Kidney capillary endothelial cell (primary cell): ENCODE results near the gene IST1.

Experiments used
- DNase-seq: peaks from one replicate; pipeline ENCODE4 v3.0.0-alpha.2; 2018; ENCODE audit warnings: low spot score

Gene IST1

DNA sequence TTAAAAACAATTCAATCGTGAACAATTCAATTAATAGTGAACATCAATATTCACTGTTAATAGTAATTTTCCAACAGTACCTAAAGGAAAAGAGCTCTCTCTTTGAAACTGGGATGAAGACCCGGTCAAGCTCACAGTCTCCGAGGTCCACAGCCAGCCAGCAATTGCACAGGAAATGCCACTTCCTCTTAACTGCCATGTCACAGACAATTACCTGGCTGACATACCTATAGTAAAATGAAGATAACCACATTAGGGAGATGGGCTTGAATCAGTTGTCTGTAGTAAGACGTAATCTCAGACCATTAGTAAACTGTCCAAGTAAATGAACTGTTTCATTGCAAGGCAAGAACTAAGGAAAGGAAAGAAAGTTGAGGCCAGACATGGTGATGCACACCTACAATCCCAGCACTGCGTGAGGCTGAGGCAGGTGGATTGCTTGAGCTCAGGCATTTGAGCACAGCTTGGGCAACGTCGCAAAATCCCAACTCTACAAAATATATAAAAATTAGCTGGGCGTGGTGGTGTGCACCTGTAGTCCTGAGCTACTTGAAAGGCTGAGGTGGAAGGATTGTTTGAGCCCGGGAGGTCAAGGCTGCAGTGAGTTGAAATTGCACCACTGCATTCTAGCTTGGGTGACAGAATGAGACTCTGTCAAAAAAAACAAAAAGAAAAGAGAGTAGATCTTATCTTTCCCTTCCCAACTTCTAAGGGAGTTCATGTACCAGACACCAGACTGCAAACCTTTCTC is 68.0 kb downstream of the IST1 start:
- no peak for DNase-seq

DNA sequence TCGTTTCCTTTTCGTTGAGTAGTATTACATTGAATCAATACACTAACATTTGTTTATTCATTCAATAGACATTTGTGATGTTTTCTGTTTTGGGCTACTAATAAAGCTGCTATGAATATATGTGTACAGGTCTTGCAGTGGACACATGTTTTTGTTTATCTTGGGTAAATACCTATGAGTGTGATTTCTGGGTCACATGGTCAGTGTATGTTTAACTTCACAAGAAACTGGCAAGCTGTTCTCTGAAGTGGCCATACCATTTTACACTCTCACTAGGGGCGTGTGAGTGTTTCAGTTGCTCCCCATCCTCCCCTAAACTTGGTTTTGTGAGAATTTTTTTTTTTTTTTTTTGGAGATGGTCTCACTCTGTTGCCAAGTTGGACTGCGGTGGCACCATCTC is 69.9 kb downstream of the IST1 start:
- DNase-seq: no peak

DNA sequence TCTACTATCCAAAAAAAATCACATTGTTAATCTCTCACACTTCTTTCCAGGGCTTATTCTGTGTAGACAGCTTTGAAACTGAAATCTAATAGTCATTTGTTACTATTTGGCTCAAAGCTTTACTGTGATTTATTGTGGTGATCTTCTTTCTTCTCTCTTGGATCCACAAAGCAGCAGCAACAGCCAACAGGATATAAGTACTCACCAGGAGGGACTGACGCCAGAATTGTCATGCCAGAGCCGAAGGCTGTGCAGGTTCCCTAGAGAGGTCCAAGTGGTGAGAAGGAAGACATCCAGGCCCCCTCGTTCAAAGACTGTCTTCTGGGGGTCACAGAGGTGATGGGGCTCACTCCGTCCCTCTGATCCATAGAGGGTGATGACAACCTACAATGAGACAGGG is 71.6 kb downstream of the IST1 start:
- no peak for DNase-seq

GRCh38 chr16:71969353-71969752 is 74.0 kb downstream of the IST1 start:
- no peak for DNase-seq

- no peak for DNase-seq
Observed at GRCh38 chr16:71971571-71971970, 76.2 kb downstream of the IST1 start.

GRCh38 chr16:71972356-71972755 is 77.0 kb downstream of the IST1 start:
- DNase-seq: no peak

DNA sequence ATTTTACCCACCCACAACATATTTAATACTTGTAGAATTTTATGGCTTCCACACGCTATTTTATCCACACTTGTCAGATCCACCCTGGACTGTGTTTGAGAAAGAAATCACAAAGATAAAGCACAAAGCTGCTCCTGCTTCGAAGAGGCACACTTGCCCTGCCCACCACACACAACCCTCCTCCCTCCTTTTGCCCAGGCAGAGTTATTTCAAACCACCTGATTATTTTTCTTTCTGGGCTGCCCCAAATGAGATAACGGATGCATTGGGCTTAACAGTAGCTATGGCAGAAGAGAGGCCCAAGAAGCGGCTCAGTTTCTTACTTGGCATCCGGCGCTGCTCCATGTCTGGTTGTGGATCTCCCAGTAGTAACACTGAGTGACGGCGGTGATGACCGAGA is 77.7 kb downstream of the IST1 start:
- no peak for DNase-seq

DNA sequence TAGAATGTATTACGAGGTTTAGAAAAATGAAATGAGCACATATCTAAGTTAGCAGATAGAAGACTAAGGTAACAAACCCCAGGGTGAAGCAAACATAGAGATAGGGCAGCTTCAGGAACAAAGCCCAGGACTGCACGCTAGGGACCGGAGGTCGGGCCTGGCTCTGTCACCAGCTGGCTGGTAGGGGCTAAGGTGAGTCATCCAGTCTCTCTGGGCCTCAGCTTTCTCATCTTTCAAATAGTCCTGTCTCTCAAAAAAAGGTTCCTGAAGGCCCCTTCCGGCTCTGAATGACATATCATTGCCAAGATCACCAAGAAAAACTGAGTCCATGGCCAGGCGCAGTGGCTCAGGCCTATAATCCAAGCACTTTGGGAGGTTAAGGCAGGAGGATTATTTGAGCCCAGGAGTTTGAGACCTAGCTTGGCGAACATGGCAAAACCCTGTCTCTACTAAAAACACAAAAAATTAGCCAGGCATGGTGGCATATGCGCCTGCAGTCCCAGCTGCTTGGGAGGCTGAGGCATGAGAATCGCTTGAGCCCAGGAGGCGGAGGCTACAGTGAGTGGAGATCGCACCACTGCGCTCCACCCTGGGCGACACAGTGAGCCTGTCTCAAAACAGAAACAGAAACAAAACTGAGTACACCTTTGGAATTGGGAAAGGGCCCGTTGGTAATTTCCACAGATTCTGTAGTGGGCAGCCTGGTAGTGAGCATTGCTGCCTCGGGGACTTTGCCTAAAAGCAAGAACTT is 78.9 kb downstream of the IST1 start:
- no peak for DNase-seq
